ENCODE results near the gene KAZALD1.
A peak's percentile ranks its signal among the peaks of the same experiment; 100 is the strongest.

KAZALD1 gene

GRCh38 chr10:101046332-101047238, 15.2 kb upstream of the KAZALD1 start:
- Histone ChIP-seq H3K4me1 (ENCODE audit: control extremely low read depth in 1 of 4, control insufficient read depth in 4 of 4, insufficient read depth in 4 of 4, low read length in 3 of 4) (peaks cover 0 to 42% (median 34%) of the 10 kb centered on the region in 4 experiments), H3K4me3 (ENCODE audit: control insufficient read depth in 1 of 7, extremely low read depth in 1 of 7, insufficient read depth in 4 of 7, low read depth in 2 of 7, low read length in 6 of 7) (no peak overlapping the region), H3K9me3 (ENCODE audit: control extremely low read depth in 1 of 5, control insufficient read depth in 4 of 5, insufficient read depth in 2 of 5, low read depth in 1 of 5, low read length in 4 of 5) (no peaks in the 10 kb centered on the region), H3K36me3 (ENCODE audit: control insufficient read depth in 4 of 4, insufficient read depth in 4 of 4, low read length in 3 of 4) (no peaks in the 10 kb centered on the region), H3K27me3 (replicated peaks in 2 of 5; ENCODE audit: control insufficient read depth in 4 of 5, insufficient read depth in 5 of 5, low read length in 4 of 5) (peaks cover 10 to 56% (median 27%) of the 10 kb centered on the region in 5 experiments), H3K27ac (ENCODE audit: insufficient read depth in 1 of 2, low read depth in 1 of 2, low read length in 2 of 2, poor library complexity in 1 of 2, severe bottlenecking in 2 of 2) (no peak overlapping the region)
- ChIA-PET POLR2A (no interaction called here), CTCF (interaction anchor here (1.3 to 67.5 kb wide), 5 partner anchors 3 to 32 kb away, joined by 4 to 1574 read pairs (median 7); partner anchors contain the start of genes KAZALD1, PDZD7 and SFXN3)
- DNase-seq, result no peak
- 76% methylated on average over 18 of the region's 25 CpGs for WGBS (ENCODE audit: insufficient coverage)

GRCh38 chr10:101047268-101047667, 14.5 kb upstream of the KAZALD1 start:
- no peaks in the 10 kb centered on the region for H3K9me3 ChIP-seq (ENCODE audit: control extremely low read depth in 1 of 5, control insufficient read depth in 4 of 5, insufficient read depth in 2 of 5, low read depth in 1 of 5, low read length in 4 of 5)
- ChIA-PET POLR2A (no interaction called here), CTCF (interaction anchor here (1.8 to 67.5 kb wide), 5 partner anchors 4 to 94 kb away, joined by 5 to 1574 read pairs (median 7); partner anchors contain the start of genes KAZALD1, PDZD7 and SFXN3)
- DNase-seq, result no peak
- no peak overlapping the region for H3K4me3 ChIP-seq (ENCODE audit: control insufficient read depth in 1 of 7, extremely low read depth in 1 of 7, insufficient read depth in 4 of 7, low read depth in 2 of 7, low read length in 6 of 7)
- H3K27ac ChIP-seq (ENCODE audit: insufficient read depth in 1 of 2, low read depth in 1 of 2, low read length in 2 of 2, poor library complexity in 1 of 2, severe bottlenecking in 2 of 2), result no peak overlapping the region
- no peaks in the 10 kb centered on the region for H3K36me3 ChIP-seq (ENCODE audit: control insufficient read depth in 4 of 4, insufficient read depth in 4 of 4, low read length in 3 of 4)
- WGBS (ENCODE audit: insufficient coverage), result 36% methylated on average over 8 of the region's 16 CpGs
- H3K27me3 ChIP-seq (replicated peaks in 2 of 5; ENCODE audit: control insufficient read depth in 4 of 5, insufficient read depth in 5 of 5, low read length in 4 of 5), result peaks cover 10 to 59% (median 27%) of the 10 kb centered on the region in 5 experiments
- H3K4me1 ChIP-seq (ENCODE audit: control extremely low read depth in 1 of 4, control insufficient read depth in 4 of 4, insufficient read depth in 4 of 4, low read length in 3 of 4), result peaks cover 0 to 36% (median 31%) of the 10 kb centered on the region in 4 experiments

GRCh38 chr10:101047961-101048892, 13.6 kb upstream of the KAZALD1 start:
- H3K4me3 ChIP-seq (ENCODE audit: control insufficient read depth in 1 of 7, extremely low read depth in 1 of 7, insufficient read depth in 4 of 7, low read depth in 2 of 7, low read length in 6 of 7), result peak overlapping the region in 1 of 7 experiments; percentile 4
- CTCF ChIA-PET, result interaction anchor here (1.8 to 67.5 kb wide), 4 partner anchors 5 to 93 kb away, joined by 5 to 1574 read pairs (median 790); partner anchors contain the start of genes KAZALD1, PDZD7 and SFXN3
- 10% methylated on average over 43 of the region's 62 CpGs for WGBS (ENCODE audit: insufficient coverage)
- POLR2A ChIA-PET, result interaction anchor here (0.5 to 0.6 kb wide), 2 partner anchors 73 to 441 kb away, joined by 3 to 7 read pairs; no protein-coding TSS in a partner anchor
- H3K9me3 ChIP-seq (ENCODE audit: control extremely low read depth in 1 of 5, control insufficient read depth in 4 of 5, insufficient read depth in 2 of 5, low read depth in 1 of 5, low read length in 4 of 5), result no peaks in the 10 kb centered on the region
- no peak overlapping the region for H3K27ac ChIP-seq (ENCODE audit: insufficient read depth in 1 of 2, low read depth in 1 of 2, low read length in 2 of 2, poor library complexity in 1 of 2, severe bottlenecking in 2 of 2)
- H3K4me1 ChIP-seq (ENCODE audit: control extremely low read depth in 1 of 4, control insufficient read depth in 4 of 4, insufficient read depth in 4 of 4, low read length in 3 of 4), result peaks cover 0 to 29% (median 22%) of the 10 kb centered on the region in 4 experiments
- peaks cover 0 to 2% (median 0%) of the 10 kb centered on the region in 4 experiments for H3K36me3 ChIP-seq (ENCODE audit: control insufficient read depth in 4 of 4, insufficient read depth in 4 of 4, low read length in 3 of 4)
- peaks cover 10 to 59% (median 27%) of the 10 kb centered on the region in 5 experiments for H3K27me3 ChIP-seq (replicated peaks in 2 of 5; ENCODE audit: control insufficient read depth in 4 of 5, insufficient read depth in 5 of 5, low read length in 4 of 5)
- DNase-seq, result no peak

- no peaks in the 10 kb centered on the region for H3K9me3 ChIP-seq (ENCODE audit: control extremely low read depth in 1 of 5, control insufficient read depth in 4 of 5, insufficient read depth in 2 of 5, low read depth in 1 of 5, low read length in 4 of 5)
- DNase-seq, result peak; percentile 56 to 73 (median 70)
- H3K4me1 ChIP-seq (ENCODE audit: control extremely low read depth in 1 of 4, control insufficient read depth in 4 of 4, insufficient read depth in 4 of 4, low read length in 3 of 4), result peaks cover 5 to 38% (median 29%) of the 10 kb centered on the region in 4 experiments
- H3K36me3 ChIP-seq (ENCODE audit: control insufficient read depth in 4 of 4, insufficient read depth in 4 of 4, low read length in 3 of 4), result peaks cover 0 to 2% (median 0%) of the 10 kb centered on the region in 4 experiments
- peak overlapping the region in 5 of 7 experiments; percentile 3 to 53 (median 17) for H3K4me3 ChIP-seq (ENCODE audit: control insufficient read depth in 1 of 7, extremely low read depth in 1 of 7, insufficient read depth in 4 of 7, low read depth in 2 of 7, low read length in 6 of 7)
- CTCF ChIA-PET, result interaction anchor here (0.8 to 67.5 kb wide), 10 partner anchors 7 to 92 kb away, joined by 3 to 1574 read pairs (median 6); partner anchors contain the start of genes KAZALD1, PDZD7 and SFXN3
- H3K27ac ChIP-seq (ENCODE audit: insufficient read depth in 1 of 2, low read depth in 1 of 2, low read length in 2 of 2, poor library complexity in 1 of 2, severe bottlenecking in 2 of 2), result no peak overlapping the region
- POLR2A ChIA-PET, result interaction anchor here (0.8 to 1.0 kb wide), 3 partner anchors 13 to 32 kb away, joined by 3 read pairs; no protein-coding TSS in a partner anchor
- peaks cover 8 to 56% (median 24%) of the 10 kb centered on the region in 5 experiments for H3K27me3 ChIP-seq (replicated peaks in 2 of 5; ENCODE audit: control insufficient read depth in 4 of 5, insufficient read depth in 5 of 5, low read length in 4 of 5)
- 16% methylated on average over 32 of the region's 42 CpGs for WGBS (ENCODE audit: insufficient coverage)
Observed at GRCh38 chr10:101050208-101051069, 11.3 kb upstream of the KAZALD1 start.

GRCh38 chr10:101052285-101052684, 9.5 kb upstream of the KAZALD1 start:
- Histone ChIP-seq H3K9me3 (ENCODE audit: control extremely low read depth in 1 of 5, control insufficient read depth in 4 of 5, insufficient read depth in 2 of 5, low read depth in 1 of 5, low read length in 4 of 5) (no peaks in the 10 kb centered on the region), H3K4me1 (ENCODE audit: control extremely low read depth in 1 of 4, control insufficient read depth in 4 of 4, insufficient read depth in 4 of 4, low read length in 3 of 4) (peaks cover 5 to 42% (median 29%) of the 10 kb centered on the region in 4 experiments), H3K27ac (ENCODE audit: insufficient read depth in 1 of 2, low read depth in 1 of 2, low read length in 2 of 2, poor library complexity in 1 of 2, severe bottlenecking in 2 of 2) (no peak overlapping the region), H3K4me3 (ENCODE audit: control insufficient read depth in 1 of 7, extremely low read depth in 1 of 7, insufficient read depth in 4 of 7, low read depth in 2 of 7, low read length in 6 of 7) (no peak overlapping the region), H3K36me3 (ENCODE audit: control insufficient read depth in 4 of 4, insufficient read depth in 4 of 4, low read length in 3 of 4) (peaks cover 0 to 2% (median 0%) of the 10 kb centered on the region in 4 experiments), H3K27me3 (replicated peaks in 2 of 5; ENCODE audit: control insufficient read depth in 4 of 5, insufficient read depth in 5 of 5, low read length in 4 of 5) (peaks cover 8 to 44% (median 21%) of the 10 kb centered on the region in 5 experiments)
- CTCF ChIA-PET, result interaction anchor here (0.9 to 67.5 kb wide), 8 partner anchors 9 to 90 kb away, joined by 3 to 1574 read pairs (median 11); partner anchors contain the start of genes KAZALD1, PDZD7 and SFXN3
- no peak for DNase-seq
- POLR2A ChIA-PET, result interaction anchor here (0.6 kb wide), 1 partner anchor 9 kb away, joined by 3 read pairs; no protein-coding TSS in a partner anchor
- WGBS (ENCODE audit: insufficient coverage), result 96% methylated on average over 2 of the region's 3 CpGs

Measured in common myeloid progenitor, CD34-positive (primary cell).